HepG2 (cell line): ENCODE measurements around the gene CDC23. TPM values are rescaled to one million over a fixed set of nuclear protein-coding genes. Genes with fewer than 3 reads are reported as not detected.

Experiments
- AGO2 ChIP-seq: fragments of 200-400 bp; formaldehyde crosslinking; optimal IDR thresholded peaks from 2 replicates; pipeline ENCODE3; 2017; ENCODE audit warnings: mild to moderate bottlenecking, low read depth, low read length, moderate library complexity
- GLI4 ChIP-seq: sonication (generic); formaldehyde crosslinking; IDR thresholded peaks from 2 replicates; pipeline ENCODE4 v1.5.1; 2020; ENCODE audit warnings: missing genetic modification reagents, mild to moderate bottlenecking, moderate library complexity, borderline replicate concordance
- KLF12 ChIP-seq: sonication (generic); formaldehyde crosslinking; IDR thresholded peaks from 2 replicates; pipeline ENCODE4 v1.4.0; 2020; ENCODE audit warnings: missing genetic modification reagents, borderline replicate concordance
- NRL ChIP-seq: sonication (generic); formaldehyde crosslinking; IDR thresholded peaks from 2 replicates; pipeline ENCODE4 v1.5.0; 2020; ENCODE audit warnings: missing genetic modification reagents, mild to moderate bottlenecking, moderate library complexity, borderline replicate concordance
- PRMT3 ChIP-seq: sonication (generic); formaldehyde crosslinking; IDR thresholded peaks from 2 replicates; pipeline ENCODE4 v1.8.1; 2022; ENCODE audit warnings: low read depth, mild to moderate bottlenecking, moderate library complexity, missing genetic modification reagents, borderline replicate concordance
- RBM22 ChIP-seq: fragments of 200-400 bp; formaldehyde crosslinking; optimal IDR thresholded peaks from 2 replicates; pipeline ENCODE3; 2017; ENCODE audit warnings: mild to moderate bottlenecking, low read length, moderate library complexity
- RCOR2 ChIP-seq: IDR thresholded peaks from 2 replicates; pipeline ENCODE4 v1.6.1; 2016; ENCODE audit warnings: missing biosample characterization, missing genetic modification reagents
- TARDBP ChIP-seq: sonication (generic); formaldehyde crosslinking; IDR thresholded peaks from 2 replicates; pipeline ENCODE4 v1.8.0; 2022; ENCODE audit warnings: mild to moderate bottlenecking, missing genetic modification reagents
- TBX3 ChIP-seq: fragments of 450-650 bp; IDR thresholded peaks from 2 replicates; pipeline ENCODE4 v1.6.1; 2017; ENCODE audit warnings: antibody characterized with exemption, mild to moderate bottlenecking, inconsistent platforms, borderline replicate concordance
- ZIK1 ChIP-seq: sonication (generic); formaldehyde crosslinking; IDR thresholded peaks from 2 replicates; pipeline ENCODE4 v1.5.0; 2020; ENCODE audit warnings: mild to moderate bottlenecking, low read depth, missing genetic modification reagents, borderline replicate concordance
- ZNF549 ChIP-seq: sonication (generic); formaldehyde crosslinking; IDR thresholded peaks from 2 replicates; pipeline ENCODE4 v1.5.0; 2020; ENCODE audit warnings: missing genetic modification reagents
- ZNF672 ChIP-seq: sonication (generic); formaldehyde crosslinking; IDR thresholded peaks from 2 replicates; pipeline ENCODE4 v1.8.1; 2022; ENCODE audit warnings: missing genetic modification reagents
- ZNF766 ChIP-seq: sonication (generic); formaldehyde crosslinking; IDR thresholded peaks from 2 replicates; pipeline ENCODE4 v1.5.0; 2020; ENCODE audit warnings: missing genetic modification reagents, borderline replicate concordance
- ZSCAN21 ChIP-seq: sonication (generic); formaldehyde crosslinking; IDR thresholded peaks from 2 replicates; pipeline ENCODE4 v1.8.0; 2022; ENCODE audit warnings: mild to moderate bottlenecking, missing genetic modification reagents, moderate library complexity, borderline replicate concordance
- polyA plus RNA-seq, 8 experiments: library from polyadenylated mRNA; depleted of rRNA in 3 of 8; stranded (reverse) in 7 of 8; unstranded in 1 of 8; fragments of >200 nt; fragmentation: Illumina TruSeq in 4 of 8; extraction: Trizol in 4 of 8; gene quantifications; 2 replicates each; pipeline versions ENCODE4 v1.2.1 to v1.2.3, GENCODE V29; 2011 to 2016; ENCODE audit warnings: low read depth in 4 of 8, missing spikeins in 1 of 8, mixed read lengths in 1 of 8; ENCODE audit not compliant: insufficient read depth in 1 of 8
- total RNA-seq, 5 experiments: library from RNA; depleted of rRNA; stranded (reverse); fragments of >200 nt; fragmentation: Illumina TruSeq; extraction: Trizol; gene quantifications; 2 replicates each; pipeline ENCODE4 v1.2.3, GENCODE V29; 2016; ENCODE audit warnings: low read depth in 1 of 5
- TF ChIP-seq, protein P1 (sequence below): sonication (generic); formaldehyde crosslinking; IDR thresholded peaks from 2 replicates; pipeline ENCODE4 v1.8.0; 2023; ENCODE audit warnings: mild to moderate bottlenecking, missing genetic modification reagents
- TF ChIP-seq, protein P2 (sequence below): sonication (generic); formaldehyde crosslinking; IDR thresholded peaks from 2 replicates; pipeline ENCODE4 v1.4.0; 2020; ENCODE audit warnings: missing genetic modification reagents; ENCODE audit errors: not compliant biosample characterization
- TF ChIP-seq, protein P3 (sequence below): sonication (generic); formaldehyde crosslinking; IDR thresholded peaks from 2 replicates; pipeline ENCODE4 v1.8.1; 2023; ENCODE audit warnings: mild to moderate bottlenecking, missing genetic modification reagents, borderline replicate concordance
- TF ChIP-seq, protein P4 (sequence below): sonication (generic); formaldehyde crosslinking; IDR thresholded peaks from 2 replicates; pipeline ENCODE4 v1.4.0; 2020; ENCODE audit warnings: missing genetic modification reagents, borderline replicate concordance
- TF ChIP-seq, protein P5 (sequence below): sonication (generic); formaldehyde crosslinking; IDR thresholded peaks from 2 replicates; pipeline ENCODE4 v1.4.0; 2020; ENCODE audit warnings: mild to moderate bottlenecking, missing genetic modification reagents

Gene CDC23
- total and polyA plus RNA-seq, 2 of the 13 experiments (the other 11 are each of a cell fraction or from before 2014, with no cell fraction given) = 38.3 to 47.7 TPM

DNA sequence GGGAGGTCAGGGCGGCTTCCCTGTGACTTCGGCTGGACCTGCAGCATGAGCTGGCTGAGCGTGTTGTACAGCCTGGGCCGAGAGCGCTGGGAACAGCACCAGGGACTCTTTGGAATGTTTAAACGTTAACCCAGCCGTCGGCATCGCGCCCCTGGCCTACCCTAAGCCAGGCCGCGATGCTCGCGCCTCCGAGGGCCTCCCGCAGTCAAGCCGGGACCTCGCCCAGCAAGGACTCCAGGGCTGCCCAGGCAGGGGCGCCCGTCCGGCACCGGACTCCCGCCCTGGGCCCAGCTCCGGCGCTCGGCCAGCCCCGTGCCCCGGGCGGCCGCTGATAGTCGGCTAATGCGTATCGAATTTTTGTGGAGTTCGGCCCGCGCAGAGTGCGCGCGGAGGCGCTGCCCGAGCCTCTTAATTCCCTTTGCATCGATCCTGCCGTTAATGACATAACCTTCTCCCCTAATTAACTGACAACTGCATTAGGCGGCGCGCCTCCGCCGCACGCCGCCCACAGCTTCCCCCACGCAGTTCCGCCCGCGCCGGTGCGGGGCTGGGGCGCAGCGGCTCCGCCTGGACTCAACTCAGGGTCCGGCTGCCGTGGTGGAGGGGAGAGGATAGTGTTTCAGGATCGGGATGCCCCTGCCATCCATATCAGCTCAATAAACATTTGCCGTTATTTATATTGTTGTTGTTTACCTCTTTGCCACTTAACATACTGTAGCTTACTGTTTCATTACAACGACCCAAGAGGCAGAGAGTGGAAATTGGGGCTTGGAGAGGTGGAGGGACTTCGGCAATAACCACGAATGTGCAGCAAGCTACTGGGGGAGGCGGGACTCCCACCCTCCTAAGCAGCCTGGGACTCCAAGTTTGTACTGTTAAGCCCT is 28.8 kb upstream of the CDC23 start (continued):
- TF ChIP-seq, protein P1, sequence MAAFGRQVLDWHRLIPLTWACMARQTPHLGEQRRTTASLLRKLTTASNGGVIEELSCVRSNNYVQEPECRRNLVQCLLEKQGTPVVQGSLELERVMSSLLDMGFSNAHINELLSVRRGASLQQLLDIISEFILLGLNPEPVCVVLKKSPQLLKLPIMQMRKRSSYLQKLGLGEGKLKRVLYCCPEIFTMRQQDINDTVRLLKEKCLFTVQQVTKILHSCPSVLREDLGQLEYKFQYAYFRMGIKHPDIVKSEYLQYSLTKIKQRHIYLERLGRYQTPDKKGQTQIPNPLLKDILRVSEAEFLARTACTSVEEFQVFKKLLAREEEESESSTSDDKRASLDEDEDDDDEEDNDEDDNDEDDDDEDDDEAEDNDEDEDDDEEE = peak; percentile 71; the same call in 1 of the 2 replicates
- TF ChIP-seq, protein P2, sequence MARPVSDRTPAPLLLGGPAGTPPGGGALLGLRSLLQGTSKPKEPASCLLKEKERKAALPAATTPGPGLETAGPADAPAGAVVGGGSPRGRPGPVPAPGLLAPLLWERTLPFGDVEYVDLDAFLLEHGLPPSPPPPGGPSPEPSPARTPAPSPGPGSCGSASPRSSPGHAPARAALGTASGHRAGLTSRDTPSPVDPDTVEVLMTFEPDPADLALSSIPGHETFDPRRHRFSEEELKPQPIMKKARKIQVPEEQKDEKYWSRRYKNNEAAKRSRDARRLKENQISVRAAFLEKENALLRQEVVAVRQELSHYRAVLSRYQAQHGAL (CRISPR knock-in tag) = no peak
- TF ChIP-seq, protein P3, sequence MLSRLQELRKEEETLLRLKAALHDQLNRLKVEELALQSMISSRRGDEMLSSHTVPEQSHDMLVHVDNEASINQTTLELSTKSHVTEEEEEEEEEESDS (CRISPR knock-in tag) = no peak
- TF ChIP-seq, protein P4, sequence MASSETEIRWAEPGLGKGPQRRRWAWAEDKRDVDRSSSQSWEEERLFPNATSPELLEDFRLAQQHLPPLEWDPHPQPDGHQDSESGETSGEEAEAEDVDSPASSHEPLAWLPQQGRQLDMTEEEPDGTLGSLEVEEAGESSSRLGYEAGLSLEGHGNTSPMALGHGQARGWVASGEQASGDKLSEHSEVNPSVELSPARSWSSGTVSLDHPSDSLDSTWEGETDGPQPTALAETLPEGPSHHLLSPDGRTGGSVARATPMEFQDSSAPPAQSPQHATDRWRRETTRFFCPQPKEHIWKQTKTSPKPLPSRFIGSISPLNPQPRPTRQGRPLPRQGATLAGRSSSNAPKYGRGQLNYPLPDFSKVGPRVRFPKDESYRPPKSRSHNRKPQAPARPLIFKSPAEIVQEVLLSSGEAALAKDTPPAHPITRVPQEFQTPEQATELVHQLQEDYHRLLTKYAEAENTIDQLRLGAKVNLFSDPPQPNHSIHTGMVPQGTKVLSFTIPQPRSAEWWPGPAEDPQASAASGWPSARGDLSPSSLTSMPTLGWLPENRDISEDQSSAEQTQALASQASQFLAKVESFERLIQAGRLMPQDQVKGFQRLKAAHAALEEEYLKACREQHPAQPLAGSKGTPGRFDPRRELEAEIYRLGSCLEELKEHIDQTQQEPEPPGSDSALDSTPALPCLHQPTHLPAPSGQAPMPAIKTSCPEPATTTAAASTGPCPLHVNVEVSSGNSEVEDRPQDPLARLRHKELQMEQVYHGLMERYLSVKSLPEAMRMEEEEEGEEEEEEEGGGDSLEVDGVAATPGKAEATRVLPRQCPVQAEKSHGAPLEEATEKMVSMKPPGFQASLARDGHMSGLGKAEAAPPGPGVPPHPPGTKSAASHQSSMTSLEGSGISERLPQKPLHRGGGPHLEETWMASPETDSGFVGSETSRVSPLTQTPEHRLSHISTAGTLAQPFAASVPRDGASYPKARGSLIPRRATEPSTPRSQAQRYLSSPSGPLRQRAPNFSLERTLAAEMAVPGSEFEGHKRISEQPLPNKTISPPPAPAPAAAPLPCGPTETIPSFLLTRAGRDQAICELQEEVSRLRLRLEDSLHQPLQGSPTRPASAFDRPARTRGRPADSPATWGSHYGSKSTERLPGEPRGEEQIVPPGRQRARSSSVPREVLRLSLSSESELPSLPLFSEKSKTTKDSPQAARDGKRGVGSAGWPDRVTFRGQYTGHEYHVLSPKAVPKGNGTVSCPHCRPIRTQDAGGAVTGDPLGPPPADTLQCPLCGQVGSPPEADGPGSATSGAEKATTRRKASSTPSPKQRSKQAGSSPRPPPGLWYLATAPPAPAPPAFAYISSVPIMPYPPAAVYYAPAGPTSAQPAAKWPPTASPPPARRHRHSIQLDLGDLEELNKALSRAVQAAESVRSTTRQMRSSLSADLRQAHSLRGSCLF (CRISPR knock-in tag) = no peak
- TF ChIP-seq RCOR2 (no peak), NRL (CRISPR knock-in tag) (no peak), ZIK1 (CRISPR knock-in tag) (no peak), GLI4 (0 out of 2 replicates have a peak, but pooled peaks have one; percentile 26), RBM22 (no peak), ZNF549 (CRISPR knock-in tag) (no peak), TBX3 (no peak), KLF12 (peak; percentile 64; the same call in 1 of the 2 replicates), ZNF672 (no peak), PRMT3 (CRISPR knock-in tag) (no peak), TARDBP (CRISPR knock-in tag) (no peak), ZSCAN21 (no peak), AGO2 (no peak), ZNF766 (CRISPR knock-in tag) (0 out of 2 replicates have a peak, but pooled peaks have one; percentile 55)
- TF ChIP-seq, protein P5, sequence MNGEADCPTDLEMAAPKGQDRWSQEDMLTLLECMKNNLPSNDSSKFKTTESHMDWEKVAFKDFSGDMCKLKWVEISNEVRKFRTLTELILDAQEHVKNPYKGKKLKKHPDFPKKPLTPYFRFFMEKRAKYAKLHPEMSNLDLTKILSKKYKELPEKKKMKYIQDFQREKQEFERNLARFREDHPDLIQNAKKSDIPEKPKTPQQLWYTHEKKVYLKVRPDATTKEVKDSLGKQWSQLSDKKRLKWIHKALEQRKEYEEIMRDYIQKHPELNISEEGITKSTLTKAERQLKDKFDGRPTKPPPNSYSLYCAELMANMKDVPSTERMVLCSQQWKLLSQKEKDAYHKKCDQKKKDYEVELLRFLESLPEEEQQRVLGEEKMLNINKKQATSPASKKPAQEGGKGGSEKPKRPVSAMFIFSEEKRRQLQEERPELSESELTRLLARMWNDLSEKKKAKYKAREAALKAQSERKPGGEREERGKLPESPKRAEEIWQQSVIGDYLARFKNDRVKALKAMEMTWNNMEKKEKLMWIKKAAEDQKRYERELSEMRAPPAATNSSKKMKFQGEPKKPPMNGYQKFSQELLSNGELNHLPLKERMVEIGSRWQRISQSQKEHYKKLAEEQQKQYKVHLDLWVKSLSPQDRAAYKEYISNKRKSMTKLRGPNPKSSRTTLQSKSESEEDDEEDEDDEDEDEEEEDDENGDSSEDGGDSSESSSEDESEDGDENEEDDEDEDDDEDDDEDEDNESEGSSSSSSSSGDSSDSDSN = peak; percentile 75
